C4-2B (cell line): ENCODE results near the gene SH3PXD2B.

Source experiments
- H3K27ac ChIP-seq: fragments of 450-650 bp; 2 replicates; pipeline ENCODE4 v1.5.1; 2017
- ZFX ChIP-seq: fragments of 450-650 bp; IDR thresholded peaks from 2 replicates; pipeline ENCODE4 v1.6.1; 2017
- TF ChIP-seq, protein P1 (sequence below): fragments of 450-650 bp; conservative IDR thresholded peaks from 2 replicates; pipeline ENCODE4 v1.5.1; 2017; ENCODE audit warnings: mild to moderate bottlenecking

The SH3PXD2B gene

DNA sequence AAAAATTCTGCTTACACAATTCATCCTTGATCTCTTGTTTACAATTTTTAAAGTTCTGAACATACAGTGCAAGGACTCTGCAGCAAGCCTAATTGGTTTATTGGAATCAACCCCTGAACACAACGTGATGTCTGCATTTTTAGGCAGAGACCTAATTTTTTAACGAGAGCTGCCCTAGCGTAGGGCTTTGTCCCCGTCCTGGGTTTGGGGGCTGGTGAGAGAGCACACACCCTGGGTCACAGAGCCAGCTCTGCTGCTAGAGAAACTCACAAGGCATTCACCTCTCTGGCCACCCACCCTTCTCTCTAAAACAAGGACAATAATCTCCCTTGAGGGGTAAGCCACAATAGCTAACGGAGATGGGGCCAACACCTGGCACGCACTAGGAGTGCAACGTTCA, 28.2 kb downstream of the SH3PXD2B start:
- H3K27ac ChIP-seq = no peak overlapping the region

GRCh38 chr5:172425402-172425801, 28.9 kb downstream of the SH3PXD2B start:
- TF ChIP-seq ZFX = no peak
- TF ChIP-seq, protein P1, sequence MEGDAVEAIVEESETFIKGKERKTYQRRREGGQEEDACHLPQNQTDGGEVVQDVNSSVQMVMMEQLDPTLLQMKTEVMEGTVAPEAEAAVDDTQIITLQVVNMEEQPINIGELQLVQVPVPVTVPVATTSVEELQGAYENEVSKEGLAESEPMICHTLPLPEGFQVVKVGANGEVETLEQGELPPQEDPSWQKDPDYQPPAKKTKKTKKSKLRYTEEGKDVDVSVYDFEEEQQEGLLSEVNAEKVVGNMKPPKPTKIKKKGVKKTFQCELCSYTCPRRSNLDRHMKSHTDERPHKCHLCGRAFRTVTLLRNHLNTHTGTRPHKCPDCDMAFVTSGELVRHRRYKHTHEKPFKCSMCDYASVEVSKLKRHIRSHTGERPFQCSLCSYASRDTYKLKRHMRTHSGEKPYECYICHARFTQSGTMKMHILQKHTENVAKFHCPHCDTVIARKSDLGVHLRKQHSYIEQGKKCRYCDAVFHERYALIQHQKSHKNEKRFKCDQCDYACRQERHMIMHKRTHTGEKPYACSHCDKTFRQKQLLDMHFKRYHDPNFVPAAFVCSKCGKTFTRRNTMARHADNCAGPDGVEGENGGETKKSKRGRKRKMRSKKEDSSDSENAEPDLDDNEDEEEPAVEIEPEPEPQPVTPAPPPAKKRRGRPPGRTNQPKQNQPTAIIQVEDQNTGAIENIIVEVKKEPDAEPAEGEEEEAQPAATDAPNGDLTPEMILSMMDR = no peak
- H3K27ac ChIP-seq = no peak overlapping the region

More for the DNA sequence above, 28.2 kb downstream of the SH3PXD2B start:
- TF ChIP-seq, protein P1 = no peak
- TF ChIP-seq ZFX = no peak

DNA sequence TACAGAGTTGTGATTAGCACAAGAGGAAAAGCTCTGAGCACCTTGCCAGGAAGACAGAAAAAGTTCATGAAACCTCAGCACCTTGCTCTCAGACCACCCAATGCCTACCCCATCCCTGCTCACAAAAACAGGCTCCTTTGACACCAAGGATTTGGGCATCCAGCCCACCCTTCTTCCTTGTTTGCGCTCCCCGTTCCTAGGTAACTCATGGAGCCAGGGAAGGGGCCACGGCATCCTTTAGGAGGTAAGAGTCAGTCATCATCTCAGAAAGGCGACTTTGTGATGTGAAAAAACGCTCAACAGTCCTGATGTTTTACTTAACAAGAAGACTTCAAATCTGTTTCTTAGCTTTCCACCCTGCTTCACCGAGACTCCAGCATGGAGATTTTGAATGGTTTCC, 29.5 kb downstream of the SH3PXD2B start:
- no peak overlapping the region for H3K27ac ChIP-seq
- TF ChIP-seq, protein P1 = no peak
- no peak for TF ChIP-seq ZFX

DNA sequence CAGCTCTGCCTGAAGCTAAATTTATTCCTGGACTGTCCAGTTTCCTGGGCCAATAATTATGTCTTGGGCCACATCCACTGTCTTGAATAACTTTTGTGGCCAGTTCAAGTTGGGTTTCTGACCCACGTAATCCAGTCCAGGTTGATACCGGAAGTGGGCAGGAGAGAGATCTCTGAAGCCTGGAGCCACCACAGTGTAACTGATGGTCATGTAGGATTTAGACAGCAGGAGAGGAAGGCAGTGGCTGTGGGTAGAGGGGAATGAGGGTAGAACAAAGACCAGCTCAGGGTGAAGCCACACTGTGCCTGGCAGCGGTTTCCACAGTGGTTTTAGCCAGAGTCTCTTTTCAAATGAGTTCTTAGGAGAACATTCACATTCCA, 30.2 kb downstream of the SH3PXD2B start:
- no peak for TF ChIP-seq ZFX
- TF ChIP-seq, protein P1 = no peak
- H3K27ac ChIP-seq = no peak overlapping the region

DNA sequence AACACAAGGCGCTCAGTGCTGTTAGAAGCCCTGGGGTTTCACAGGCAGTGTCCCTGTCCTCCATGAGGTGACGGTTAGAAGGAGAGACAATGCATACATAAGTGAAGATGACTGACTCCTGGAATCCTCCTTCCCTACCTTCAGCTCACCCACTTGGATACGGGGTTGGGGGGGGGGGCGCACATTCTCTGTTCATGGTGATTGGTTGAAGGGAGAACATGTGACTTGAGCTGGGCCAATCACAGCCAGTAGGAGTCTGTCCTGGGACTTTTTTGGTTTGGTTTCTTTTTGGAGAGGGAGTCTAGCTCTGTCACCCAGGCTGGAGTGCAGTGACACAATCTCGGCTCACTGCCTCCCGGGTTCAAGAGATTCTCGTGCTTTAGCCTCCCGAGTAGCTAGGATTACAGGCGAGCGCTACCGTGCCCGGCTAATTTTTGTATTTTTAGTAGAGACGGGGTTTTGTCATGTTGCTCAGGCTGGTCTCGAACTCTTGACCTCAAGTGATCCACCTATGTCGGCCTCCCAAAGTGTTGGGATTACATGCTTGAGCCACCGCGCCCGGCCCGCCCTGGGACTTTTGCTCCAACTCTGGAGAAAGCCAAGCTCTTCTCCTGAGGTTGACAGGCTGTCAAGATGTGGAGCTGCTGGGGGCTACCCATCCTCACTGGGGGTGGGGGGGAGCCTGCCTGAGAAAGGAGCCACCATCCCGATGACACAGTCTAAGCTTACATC, 30.8 kb downstream of the SH3PXD2B start:
- H3K27ac ChIP-seq = no peak overlapping the region
- no peak for TF ChIP-seq ZFX
- TF ChIP-seq, protein P1 = no peak

DNA sequence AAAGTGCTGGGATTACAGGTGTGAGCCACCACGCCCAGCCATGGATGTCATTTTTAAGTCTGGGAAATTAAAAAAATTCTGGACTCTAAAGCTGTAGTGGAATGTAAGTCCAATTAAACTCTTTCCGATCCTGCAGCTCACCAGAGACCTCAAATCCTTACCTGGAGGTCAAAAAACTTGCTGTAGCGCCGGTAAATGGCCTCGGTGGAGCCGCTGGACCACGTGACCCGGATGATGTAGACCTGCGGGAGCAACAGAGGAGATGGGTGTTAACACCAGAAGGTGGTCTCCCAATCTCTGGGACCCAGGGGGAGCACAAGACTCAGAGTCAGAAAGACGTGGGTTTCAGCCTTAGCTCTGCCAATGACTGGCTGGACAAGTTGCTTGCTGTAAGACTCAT, 32.1 kb downstream of the SH3PXD2B start:
- TF ChIP-seq, protein P1 = no peak
- TF ChIP-seq ZFX = no peak

GRCh38 chr5:172421020-172421419, 33.3 kb downstream of the SH3PXD2B start:
- TF ChIP-seq, protein P1 = no peak
- no peak for TF ChIP-seq ZFX
- H3K27ac ChIP-seq = peak overlapping the region; percentile 53

More for the DNA sequence above, 32.1 kb downstream of the SH3PXD2B start:
- no peak overlapping the region for H3K27ac ChIP-seq
